Fibroblast of skin of right quadriceps (primary cell): ENCODE data around the gene TENM4.
"Not testable (repeated sequence)": the region's sequence is repeated elsewhere in the genome, so short reads cannot be mapped to it uniquely, and the experiment has no call there.

Experiments
- DNase-seq: peaks from one replicate; pipeline ENCODE4 v3.0.0-alpha.2; 2013

Gene TENM4

DNA sequence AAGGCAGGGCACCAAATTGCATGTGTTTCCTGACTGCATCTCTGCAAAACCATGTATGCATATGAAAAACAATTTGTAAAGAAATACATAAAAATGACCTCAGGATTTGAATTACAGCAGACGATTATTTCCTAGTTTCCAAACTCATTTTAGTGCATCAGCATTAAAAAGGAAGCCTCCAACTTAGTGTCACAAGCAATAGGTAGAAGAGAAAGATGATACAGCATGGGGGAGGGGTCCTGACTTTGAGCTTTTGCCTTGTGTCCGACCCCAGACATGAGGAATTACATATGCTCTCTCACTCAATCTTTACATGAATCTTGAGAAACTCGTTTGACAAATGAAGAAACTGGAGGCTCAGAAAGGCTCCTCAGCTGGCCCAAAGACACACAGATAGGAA lies 571.5 kb downstream of the TENM4 start:
- no peak for DNase-seq

DNA sequence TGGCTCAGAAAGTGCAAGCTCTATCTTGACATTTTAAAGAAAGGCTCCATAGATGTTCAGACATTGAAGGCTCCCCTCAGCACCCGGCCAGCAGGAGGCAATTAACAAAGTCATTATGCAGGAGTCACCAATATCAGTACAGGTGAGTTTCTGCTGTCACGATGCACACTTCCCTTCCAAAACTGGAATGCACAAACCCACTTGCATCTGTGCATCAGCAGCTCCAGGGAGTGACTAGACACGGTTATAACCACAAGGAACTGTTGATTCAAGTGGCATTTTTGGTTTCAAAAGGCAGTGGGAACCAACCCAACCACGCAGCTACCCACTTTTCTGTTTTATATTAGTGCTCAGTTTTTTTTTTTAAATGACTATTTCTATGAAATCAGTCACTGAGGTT lies 572.3 kb downstream of the TENM4 start:
- no peak for DNase-seq

DNA sequence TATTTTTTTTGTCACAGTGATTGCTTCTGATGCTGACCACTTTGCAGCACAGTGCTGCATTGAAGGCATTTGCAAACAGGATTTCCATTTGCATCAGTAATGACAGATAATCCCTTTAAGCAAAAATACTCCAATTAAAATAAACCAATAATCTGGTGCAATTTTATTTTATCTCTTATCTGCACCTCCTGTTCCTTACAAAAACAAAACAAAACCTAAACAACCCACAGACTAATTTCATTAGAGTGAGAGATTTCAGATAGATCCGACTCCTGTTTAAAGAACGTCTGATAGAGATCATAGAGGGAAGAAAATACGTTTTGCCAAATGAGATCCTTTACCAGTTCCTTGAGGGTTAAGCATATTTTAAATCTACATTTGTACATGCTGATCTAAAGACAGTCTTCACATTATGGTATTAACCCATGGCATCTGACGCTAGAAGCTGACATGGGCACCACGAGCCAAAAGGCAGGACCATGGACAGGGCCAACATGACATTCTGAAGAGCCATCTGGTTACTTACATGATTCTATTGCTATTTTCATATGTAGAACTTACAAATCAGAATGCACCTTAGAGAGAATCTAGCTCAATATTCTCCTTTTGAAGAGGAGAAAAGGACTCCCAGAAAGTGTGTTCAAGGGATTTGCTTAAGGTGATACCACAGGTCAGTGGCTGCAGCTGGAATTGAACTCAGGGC lies 580.0 kb downstream of the TENM4 start:
- DNase-seq = peak; percentile 24

DNA sequence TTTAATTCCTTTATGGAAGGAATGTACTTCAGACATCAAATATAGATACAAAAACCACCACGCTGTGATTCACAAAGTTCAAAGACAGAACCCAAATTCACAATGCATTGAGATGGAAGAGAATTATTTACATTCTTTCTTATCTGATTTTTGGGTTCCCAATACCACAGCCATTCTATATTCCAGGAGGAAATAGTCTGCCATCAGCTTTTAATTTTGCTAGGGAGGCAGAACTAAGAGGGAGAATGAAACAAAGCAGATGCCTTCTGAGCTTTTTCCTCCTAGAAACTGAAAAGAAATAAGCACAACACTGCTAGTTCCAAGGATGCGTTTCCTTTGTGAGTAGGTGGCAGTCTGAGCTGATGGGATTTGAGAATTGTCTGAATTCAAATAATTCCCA lies 583.1 kb downstream of the TENM4 start:
- DNase-seq = peak; percentile 71

DNA sequence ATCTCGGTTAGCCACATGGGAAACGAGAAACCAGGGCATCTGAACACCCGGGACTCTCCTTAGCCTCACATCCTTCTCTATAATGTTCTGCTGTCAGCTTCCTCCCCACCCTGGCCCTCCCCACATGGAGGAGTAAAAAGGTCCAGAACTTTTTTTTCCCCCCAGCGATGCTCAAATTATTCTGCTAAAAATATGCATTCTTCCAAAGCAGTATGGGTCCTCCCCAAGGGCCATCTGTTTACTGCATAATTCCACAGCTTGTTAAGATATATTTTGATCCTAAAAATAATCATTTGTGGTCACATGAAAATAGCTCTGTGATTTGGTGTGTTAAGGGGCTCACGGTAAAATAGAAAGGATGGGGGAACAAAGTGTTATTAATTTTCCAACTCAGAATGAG lies 584.6 kb downstream of the TENM4 start:
- peak; percentile 27 for DNase-seq

DNA sequence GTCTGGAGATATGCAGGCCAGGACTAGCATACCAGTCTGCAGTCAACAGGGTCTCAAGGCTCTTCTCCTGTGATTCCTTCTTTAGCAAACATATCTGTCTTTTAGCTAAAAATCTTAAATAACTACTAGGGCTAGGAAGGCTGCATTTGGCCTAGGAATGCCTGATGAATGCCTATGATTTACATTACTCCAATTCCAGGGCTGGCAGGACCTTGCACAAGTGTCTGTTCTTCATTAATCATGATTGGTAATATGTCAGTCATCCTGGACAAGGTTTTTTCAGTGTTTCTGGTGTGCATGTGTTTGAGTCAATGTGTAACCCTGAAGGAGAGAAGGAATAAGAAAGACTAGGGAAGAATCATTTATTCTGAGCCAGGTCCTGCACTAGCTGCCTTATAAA lies 585.7 kb downstream of the TENM4 start:
- DNase-seq = peak; percentile 26

DNA sequence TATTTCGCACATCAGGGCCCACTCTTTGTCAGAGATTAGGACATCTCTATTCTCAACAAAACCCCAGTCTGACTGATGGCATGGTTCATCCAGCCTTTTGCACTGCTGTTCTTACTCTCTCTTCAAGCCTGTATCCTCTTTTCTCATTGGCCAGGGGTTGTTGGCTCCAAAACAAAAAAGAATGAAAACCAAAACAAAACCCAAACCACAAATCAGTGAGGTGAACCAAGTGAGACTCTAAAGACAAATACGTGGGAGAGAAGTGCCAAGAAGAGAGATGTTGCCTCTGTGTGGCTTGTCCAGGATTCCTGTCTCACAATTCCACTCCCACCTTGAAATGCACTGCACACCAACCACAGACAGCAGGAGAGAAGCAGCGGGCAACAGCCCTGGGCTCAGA lies 587.3 kb downstream of the TENM4 start:
- DNase-seq = no peak

DNA sequence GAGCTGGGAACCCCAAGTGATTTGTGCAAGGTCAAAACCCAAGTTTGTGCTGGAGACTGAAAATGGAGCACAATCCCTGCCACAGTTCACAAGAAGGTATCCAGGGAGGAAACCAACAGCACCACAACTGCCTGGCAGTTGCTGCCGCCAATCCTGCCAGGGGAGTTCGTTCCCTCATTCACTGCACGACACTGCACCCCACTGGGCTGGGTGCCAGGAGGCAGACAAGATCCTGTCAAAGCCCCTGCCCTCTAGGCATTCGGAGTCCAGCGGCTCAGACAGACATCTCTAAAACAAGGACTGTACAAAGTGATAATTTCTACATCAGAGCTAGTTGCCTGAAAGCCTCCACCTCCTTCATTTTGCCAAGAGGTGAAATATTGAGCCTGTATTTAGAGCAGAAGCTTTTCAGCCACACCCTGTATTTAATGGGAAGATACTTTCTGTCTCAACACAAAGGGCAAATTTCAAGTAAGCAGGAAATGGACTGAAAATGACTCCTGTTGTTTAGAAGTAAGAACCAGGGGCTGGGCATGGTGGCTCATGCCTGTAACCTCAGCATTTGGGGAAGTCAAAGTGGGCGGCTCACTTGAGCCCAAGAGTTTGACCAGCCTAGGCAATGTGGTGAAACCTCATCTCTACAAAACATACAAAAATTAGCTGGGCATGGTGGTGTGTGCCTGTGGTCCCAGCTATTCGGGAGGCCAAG lies 588.8 kb downstream of the TENM4 start:
- DNase-seq = no peak

DNA sequence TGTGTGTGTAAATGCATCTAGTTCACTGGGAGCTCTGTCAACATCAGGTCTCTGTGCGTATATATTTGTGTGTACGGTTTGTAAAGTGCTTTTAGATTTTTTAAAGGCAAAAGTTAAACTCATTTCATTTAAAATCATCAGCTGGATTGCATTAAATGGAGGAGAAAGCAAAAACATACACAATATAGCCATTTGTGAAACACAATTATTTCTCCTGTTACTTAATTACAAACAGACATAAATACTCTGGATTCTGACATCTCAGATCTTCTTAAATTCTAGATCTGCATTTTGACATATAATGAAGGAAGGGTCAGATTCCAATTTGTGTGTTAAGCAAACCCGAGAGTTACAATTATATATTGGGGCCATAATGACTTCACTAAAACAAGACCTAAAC lies 590.8 kb downstream of the TENM4 start:
- no peak for DNase-seq

DNA sequence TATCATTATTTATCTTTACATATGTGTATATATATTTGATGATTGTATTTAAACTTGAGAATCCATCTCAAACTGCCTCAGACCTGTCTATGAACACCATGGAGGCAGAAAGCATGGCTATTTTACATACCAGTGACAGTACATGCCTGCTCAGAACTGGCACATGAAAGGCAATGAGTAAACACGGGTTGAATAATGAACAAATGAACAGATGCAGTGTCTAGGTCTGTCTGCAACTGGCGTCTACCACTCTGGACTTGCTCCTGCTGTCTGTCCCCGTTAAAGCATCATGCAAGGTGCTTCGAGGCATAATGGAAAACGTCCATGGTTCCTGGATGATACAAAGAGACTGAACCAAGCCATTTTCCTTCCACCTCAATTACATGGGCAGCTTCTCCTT lies 594.6 kb downstream of the TENM4 start:
- no peak for DNase-seq

DNA sequence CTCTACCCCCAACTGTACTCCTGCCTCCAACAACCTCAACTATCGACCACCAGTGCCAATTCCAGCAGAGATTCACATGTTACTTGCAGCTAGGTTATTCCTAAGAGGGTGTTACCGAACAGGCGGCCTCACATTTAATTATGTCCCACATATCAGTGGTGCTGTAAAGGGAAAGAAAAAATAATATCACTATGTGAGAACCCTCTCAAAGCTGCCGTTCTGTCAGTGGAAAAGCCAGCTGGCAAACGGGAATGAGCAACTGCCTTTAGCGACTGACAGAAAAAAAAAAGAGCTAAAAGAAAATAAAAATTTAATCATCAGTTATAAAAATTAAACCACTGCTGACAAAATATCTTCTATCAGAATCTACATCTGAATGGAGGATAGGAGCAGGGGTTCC lies 595.3 kb downstream of the TENM4 start:
- DNase-seq = no peak

DNA sequence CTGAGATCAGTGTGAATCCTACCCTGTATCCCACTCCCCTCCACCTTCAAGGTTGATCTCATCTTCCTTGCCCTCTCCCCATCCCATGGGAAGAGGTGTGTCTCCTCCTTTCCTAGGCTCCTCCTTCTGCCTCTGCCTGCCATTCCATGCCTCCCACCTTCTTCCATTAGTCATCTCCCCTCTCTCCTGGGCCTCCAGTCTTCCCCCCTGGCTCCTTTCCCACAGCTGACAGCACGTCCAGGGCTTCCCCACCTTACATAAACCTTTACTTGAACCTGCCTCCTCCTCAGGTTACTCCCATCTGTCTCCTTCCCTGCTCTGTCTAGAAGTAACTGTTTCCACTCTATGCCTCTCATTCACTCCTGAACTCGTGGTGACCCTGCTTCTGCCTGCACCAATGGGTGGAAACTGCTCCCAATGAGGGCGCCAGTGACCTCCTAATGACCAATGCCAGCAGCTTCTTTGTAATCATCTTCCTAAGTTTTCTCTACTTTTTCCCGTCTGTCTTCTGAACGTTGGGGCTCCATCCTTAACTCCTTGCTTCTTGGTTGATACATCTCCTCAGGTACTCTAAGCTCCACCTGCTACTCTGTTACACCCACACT lies 599.3 kb downstream of the TENM4 start:
- DNase-seq = peak; percentile 35

DNA sequence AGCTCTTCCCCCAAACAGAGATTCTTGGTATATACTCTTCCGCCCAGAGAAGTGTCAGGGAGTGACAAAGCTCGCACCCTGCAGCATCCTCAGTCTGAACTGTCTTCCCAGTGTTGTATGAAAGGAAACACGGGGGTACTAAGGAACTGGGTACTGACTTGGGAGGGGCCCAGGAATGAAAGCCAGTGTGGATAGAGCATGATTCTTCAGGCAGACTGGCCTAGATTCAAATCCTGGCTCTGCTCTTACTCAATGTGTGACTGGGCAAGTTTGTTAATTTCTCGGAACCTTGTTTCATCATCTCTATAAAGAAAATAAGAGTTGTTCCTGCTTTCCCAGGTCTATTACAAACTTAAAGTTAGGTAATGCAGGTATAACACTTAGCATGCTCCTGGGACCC lies 600.2 kb downstream of the TENM4 start:
- peak; percentile 61 for DNase-seq

DNA sequence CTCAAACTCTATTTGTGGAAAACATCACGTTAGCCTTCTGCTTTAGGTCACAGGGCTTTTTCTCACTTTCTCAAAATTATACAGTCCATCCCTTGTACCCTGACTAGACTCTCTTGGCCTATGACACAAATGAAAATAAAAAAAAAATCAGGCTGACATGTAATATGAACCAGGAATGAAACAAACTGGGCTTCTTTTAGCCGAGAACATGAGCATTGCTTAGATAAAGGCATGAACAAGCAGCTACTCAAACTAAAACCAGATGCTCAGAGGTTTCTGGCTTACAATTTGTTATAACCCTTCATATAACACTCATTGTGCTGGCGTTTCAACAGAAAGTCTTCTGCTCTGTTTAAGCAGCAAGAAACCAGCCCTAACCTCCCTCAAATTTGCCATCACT lies 600.6 kb downstream of the TENM4 start:
- DNase-seq = peak; percentile 86

DNA sequence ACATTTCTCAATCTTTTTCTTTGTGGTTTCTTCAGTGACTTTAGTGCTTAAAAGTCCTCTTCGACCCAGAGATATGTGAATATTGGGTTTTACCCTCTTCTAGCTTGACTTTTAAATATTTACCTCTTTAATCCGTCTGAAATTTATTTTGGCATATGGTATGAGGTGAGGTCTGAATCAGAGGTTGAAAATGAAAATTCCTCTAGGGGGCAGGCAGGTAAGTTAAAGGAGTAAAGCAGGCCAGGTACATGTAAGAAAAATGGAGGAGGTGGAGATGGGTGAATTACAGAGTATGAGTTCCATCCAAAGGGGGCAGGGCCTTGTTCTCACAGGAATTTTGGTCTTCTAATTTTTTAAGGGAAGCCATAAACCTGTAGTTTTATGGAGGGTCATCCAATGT lies 602.4 kb downstream of the TENM4 start:
- DNase-seq = no peak

DNA sequence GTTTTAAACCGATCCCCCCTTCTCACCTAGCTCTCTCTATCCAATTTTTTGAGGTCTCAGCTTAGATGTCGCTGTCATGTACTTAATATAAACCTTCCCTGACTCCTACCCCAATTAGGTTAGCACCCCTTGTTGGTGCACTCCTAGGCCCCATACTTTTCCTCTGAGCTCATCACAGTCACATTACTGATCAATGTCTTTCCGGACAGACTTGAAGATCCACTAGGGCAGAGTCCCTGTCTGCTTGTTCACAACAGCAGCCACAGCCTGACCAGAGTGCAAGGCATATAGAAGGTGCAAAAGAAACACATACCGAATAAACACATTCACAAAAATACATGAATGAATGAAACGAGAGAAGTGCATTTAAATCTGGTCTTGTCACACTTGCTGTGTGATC lies 605.2 kb downstream of the TENM4 start:
- DNase-seq = no peak

DNA sequence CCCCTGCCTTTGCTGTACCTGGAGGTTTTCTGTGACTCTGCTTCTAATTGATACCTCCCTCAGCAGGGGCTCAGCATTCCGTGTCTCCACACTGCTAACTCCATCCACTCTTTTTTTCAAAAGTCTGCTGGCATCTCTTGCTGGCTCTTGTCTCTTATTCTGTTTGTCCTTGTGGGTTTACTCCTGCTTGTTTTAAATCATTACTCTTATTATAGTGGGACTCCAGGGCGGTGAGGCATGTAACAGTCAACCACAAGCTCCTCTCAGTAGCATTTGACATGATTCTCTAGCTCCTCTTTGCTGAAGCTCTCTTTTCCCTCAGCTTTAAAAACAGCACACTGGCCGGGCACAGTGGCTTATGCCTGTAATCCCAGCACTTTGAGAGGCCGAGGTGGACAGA lies 605.9 kb downstream of the TENM4 start:
- no peak for DNase-seq

DNA sequence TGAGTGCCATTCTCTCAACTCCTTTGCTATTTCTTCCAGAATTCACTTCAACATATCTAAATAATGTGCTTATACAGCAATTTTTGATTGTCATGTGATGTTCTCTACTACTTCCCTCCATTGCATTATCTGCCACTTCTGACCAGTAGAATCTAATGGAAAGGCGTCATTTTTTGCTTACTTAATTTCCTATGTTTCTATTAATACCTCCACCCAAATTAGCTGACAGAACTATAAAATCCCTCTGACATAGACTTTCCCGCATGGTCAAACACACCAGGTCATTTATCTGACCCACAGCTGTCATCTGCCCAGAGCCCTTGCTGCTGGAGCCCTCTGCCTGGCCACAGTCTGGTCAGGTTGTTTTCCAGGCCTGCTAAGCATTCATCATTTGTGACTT lies 607.6 kb downstream of the TENM4 start:
- DNase-seq = no peak

DNA sequence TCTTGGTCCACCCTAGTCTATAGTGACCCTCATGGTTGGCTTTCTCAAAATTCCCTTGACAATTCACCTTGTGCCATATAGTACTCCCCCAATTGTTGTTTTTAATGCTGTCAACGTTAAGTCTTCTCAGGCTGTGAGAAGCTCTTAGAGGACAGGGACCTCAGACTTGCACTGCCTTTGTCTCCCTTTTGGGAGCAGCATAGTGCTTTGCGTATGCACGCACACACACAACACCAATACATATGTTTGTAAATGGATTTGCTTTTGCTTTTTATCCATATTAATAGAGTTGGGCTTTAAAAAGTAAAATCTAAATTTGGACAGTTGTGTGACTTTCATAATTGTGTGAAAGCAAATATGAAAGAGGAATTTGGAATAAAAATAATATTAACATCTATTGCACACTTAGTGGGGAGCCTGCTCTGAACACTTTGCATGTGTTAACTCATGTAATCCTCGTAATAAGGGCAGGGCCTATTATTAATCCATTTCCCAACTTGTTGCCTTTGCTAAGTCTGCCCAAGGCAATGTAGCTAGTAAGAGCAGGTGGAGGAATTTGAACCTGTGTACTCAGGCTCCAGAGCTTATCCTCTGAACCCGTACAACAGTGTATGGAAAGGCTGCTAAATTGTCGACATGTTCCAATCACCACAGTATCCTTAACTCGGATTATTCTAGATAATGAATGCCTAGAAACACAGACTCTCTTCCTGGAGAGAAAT lies 608.4 kb downstream of the TENM4 start:
- DNase-seq = peak; percentile 15

DNA sequence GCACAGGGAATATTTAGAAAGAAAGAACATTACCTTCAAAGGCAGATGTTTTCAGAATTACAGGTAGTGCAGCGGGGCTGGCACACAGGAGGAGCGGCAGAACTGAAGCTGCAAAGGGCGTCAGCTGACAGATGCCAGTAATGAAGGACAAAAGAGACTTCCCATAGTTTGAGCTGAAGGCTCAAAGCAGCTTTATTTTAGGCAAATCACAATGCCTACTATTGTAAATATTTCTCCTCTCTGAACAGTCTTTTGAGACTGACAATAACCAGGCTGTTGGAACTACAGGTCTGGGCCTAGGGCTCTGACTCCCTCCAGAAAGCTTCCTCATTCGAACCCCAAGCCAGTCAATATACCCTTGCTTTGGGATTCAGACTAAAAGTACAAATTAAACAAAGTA lies 609.3 kb downstream of the TENM4 start:
- no peak for DNase-seq

DNA sequence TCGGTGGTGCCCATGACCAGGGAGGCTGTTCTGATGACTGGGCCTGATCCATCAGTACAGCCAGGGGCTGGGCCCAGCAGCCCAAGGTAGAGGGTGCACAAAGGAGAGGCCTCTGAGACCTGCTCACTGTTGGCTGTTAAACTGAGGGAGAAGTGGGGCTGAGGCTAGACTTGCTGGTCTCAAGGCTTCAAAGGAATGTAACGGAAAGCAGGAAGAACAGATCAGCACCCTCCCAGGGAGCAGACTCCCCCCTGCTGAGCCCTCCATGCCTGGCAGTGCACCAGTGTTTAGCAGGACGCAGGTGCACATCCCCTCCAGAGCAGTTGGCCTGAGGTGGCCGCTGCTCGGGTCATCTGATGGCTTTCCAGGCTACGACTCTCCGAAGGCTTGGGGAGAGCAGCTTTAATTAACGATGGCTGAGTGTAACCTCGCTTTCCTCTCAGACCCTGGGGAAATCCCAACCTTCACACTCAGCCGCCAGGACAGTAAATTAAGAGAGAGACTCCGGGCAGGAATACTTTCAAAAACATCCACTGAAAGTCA lies 610.5 kb downstream of the TENM4 start:
- no peak for DNase-seq

DNA sequence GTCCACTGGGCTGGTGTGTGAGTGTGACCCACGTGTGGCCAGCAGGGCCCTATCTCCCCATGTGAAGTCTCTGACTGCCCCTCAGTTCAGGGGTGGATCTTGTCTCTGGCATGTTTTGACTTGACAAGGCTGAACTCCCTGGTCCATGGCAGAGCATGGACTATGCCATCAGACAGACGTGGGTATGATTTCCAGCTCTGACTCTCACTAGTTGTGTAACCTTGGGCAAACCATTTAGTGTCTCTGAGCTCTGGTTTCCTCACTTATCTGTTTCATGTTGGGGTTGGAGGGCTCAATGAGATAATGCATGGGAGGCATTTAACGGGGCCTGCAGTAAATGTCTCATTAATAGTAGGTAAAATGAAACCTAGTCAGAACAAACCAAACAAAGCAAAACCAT lies 611.7 kb downstream of the TENM4 start:
- no peak for DNase-seq

DNA sequence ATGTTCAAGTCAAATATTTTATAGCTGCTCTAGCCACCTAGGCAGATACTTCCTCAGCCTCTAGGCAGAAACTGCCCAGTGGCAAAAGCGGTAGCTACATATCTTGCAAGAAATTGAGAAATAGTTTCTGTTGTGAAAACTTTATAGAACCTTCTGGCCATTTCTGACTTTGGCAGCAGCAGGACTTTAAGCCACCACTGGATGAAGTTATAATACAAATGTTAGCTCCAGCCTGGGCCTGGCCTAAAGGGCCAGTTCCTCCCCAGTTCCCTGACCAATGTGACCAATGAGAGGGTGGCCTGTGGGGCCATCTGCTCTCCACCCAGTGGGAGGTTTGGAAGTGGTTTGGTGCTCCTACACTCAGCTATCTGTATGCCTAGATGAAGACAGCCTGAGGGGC lies 612.2 kb downstream of the TENM4 start:
- no peak for DNase-seq

DNA sequence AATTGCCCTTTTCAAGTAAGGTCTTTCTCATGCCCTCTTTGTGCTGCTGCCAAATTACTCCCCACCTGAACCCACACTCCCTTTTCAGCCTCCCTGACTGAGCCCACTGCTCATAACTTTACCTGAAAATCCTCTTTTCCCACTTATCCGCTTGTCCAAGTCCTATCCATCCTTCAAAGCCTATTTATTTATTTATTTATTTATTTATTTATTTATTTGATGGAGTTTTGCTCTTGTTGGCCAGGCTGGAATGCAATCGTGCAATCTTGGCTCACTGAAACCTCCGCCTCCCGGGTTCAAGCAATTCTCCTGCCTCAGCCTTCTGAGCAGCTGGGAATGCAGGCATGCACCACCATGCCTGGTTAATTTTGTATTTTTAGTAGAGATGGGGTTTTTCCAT lies 613.5 kb downstream of the TENM4 start:
- not testable (repeated sequence) for DNase-seq
